GM18511 (cell line): Measurements from ENCODE around the gene SNX3.

Experiments
- ATAC-seq: cut with Tn5 transposase; IDR thresholded peaks from one replicate; pipeline ENCODE4 v1.9.1; 2021; ENCODE audit warnings: mild to moderate bottlenecking, moderate library complexity; ENCODE audit not compliant: unreplicated experiment

SNX3 gene

GRCh38 chr6:108171291-108171917, 89.4 kb downstream of the SNX3 start:
- no peak for ATAC-seq

GRCh38 chr6:108170332-108171290, 90.2 kb downstream of the SNX3 start:
- no peak for ATAC-seq

GRCh38 chr6:108169464-108170331, 91.1 kb downstream of the SNX3 start:
- ATAC-seq, result no peak

DNA sequence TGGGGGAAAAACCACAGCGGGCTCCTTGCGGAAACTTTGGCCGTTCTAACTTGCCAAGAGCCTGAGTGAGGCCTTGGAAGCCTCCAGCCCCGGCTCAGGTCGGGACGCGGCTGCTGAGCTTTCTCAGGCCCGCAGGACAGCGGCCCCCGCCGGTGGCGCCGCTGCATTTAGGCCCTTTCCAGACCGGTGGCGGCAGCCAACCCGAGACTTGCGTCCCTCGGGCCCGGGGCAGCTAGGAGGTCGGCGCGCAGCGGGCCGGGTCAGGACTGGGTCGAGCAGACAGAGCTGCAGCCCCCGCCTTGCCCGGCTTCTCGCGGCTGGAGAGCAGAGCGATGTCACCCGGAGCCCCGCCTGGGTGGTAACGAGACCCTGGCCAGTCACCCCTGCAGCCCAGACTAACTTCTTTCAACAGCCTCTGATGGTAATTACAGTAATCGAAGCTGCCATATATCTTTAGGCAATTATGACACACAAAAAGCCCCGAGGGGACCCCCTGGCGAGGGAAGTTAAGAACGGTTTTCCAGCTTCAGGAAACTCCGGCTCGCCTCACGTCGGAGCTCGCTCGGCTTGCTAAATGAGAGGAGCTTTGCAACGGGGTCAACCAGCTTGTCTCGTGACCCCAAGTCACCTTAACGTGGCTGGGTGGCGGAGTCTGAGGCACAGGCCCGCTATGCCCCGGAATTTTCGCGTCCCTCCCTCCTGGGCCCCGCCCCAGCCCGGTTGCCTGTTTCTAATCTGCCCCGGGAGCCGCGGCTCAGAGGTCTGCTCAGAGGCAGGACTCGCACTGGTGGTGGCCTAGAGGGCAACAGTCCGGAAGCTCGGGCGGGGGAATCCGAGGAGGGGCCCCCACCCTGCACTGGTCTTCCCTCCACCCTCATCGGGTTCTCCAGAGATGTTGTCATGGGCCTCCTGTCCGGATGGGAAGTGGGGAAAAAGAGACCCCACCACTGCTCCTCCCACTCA, 92.1 kb downstream of the SNX3 start:
- ATAC-seq, result no peak

DNA sequence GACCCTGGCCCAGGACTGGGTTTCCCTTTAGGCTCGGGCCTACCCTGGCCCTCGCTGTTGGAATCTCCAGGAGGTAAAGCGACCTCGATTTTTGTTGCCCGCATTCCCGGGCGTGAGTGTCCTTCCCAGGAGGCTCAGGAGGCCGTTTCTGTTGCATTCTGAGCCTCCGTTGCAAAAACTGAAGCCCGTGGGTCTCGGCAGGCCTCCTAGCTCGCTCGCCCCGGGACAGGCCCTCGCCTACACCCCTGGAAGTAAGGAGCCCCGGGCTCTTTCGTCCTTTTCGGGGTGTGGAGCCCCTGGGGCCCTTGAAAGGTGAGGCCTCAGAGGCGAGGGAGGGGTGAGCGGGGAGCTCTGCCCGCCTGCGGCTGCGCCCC, 92.8 kb downstream of the SNX3 start:
- ATAC-seq, result no peak

DNA sequence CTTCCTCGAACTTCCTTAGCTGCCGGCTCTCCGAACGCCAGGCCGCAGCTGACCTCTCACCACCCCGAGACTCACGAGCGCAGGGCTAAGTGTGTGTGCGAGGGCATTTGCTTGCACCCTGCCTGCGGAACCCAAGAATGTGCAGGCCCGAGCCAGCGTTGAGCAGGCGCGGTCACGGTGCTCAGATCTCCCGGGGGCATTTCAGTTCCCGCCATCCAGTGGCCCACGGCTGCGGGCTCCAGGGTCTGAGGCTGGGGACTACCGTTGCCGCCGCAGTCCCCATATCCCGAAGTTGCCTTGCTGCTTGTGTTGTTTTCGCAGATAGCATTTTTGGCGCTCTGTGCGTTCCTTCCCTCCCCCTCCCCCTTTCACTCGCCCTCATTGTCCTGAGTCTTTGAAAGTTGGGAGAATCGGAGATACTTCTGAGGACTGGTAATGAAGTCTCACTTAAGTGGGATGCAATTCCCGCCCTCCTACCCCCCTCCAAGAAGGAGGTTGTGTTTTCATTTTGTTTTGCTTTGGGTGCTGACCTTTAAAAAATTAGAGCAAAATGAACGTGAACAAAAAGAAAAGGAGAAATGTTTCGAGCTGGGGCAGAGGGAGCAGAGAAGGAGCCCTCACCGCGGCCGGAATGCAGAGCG, 93.3 kb downstream of the SNX3 start:
- no peak for ATAC-seq

DNA sequence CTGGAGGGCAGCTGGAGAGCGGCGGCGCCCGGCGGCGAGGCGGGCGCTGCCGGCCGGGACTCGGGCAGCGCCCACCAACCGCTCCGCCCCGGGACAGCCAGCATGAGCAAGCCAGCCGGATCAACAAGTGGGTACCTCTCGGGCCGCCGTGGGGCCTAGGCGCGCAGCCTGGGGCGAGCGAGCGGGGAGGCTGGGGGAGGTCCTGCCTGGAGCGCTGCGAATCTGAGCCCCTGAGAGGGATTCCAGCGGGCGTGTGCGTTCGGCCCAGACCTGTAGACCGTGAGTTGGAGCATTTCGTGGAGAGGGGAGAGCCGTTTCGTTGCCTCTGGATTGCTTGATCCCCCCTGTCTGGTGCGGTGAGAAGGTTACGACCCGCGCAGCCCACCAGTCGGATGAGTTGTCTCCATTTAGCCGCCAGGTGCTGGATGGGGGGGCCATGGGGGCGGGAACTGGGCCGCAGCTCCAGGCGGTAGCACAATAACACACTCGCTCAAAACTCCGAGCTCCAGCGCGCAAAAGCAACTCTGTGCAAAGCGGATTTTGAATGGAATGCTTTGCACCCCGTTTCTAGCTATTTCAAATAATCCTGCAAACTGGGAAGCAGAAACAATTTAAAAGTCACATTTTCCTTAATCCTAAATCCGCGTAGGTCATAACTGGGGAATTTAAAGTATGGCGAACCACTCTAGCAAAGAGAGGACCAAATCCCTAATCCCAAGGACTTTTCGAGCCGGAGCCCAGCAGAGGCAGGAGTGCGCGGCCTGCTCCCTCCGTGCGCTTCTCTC, 94.0 kb downstream of the SNX3 start:
- ATAC-seq, result no peak

DNA sequence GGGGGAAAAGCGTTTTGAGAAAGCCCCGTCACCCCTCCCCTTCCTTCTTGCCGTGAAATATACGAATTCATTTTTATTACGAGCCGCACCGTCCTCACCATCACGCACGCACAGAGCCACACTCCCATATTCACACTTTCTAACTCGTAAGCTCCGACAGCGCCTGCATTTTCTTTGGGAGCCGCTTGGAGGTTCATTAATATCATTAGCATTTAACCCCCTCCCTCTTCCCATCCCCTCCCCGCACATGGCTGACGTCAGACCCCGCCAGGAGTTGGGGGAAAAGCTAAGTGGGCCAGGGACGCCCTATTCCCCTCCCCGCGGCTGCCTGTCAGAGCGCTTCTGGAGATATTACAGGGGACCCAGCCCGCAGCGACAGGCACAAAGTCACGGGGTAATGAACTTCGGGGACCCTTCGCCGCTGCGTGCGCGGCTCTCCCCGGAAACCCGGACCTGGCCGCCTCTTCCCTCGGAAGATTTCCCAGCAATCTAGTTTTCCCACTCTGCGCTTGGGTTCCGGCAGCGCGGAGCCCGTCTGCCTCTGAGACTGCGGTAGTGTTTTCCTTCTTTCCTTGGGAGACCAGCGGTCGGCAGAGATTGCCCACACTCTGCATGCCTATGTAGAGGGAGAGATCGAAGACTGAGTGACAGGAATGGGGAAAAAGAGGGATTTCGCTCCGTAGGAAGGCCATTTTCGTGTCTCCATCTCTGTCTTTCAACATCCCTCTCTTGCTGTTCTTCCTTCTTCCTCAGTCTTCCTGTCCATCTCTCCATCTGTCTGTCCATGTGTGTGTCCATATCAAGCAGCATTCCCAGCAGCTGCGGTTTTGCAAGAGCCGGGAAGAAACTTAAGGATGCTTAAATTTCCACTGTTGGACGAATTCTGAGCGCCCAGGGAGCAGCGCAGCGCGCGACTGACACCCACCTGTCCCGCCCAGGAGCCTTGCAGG, 94.9 kb downstream of the SNX3 start, which contains the start of gene NR2E1:
Gene NR2E1, plus strand, starts transcription at position 309 of the 950 bp plus-strand sequence. CDS start 744 bp downstream, outside the sequence.
- ATAC-seq, result no peak

DNA sequence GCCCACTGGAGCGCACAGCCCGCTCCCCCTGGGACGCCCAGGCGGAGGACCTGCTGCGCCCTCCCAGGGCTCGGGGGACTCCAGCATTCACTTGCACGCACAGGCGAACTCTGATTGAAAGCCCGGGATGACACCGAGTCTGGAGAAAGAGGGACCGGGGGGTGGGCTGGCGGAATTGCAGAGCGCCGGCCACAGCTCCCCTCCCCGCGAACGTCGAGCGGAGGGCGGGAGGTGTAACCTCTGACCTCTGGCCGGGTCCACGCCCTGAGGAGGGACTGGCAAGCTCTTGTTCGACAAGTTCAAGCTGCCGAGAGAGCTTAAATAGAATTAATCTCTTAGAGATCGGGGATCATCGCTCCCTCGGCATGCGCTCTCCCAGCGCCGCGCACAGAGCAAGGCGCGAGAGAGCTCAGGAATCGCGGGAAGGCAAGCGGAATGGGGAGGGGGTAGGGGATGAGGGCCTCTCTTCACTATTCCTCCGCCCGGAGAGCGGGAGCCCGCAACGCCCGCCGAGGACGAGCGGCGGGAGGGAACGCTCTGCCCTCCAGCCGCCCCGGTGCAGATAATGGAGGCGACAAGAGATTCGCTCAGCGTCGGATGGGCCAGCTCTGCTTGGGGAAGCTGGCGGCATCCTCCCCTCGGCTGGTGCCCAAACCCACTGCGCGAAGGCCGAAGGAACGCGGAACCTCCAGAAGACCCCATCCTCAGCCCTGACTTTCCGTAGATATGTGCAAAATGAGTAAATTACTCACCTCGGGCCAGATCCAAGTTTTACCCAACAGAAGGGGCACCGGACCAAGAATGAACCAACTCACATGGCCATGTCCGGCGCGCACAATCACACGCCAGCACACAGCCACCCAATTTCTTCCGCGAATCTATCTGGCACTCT, 95.8 kb downstream of the SNX3 start:
- no peak for ATAC-seq

DNA sequence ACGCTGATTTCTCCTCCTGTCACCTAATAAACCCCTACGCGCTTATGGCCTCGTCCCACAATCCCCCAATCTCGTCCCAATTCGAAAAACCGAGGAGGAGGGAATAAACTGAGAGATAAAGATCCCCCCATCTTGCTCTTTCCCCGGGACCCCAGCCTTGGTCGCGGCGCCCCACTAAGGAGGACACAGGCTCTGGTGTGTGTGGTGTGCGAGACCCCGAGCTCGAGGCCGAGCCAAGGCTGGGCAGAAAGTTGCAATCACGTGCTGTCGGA, 96.4 kb downstream of the SNX3 start:
- no peak for ATAC-seq

DNA sequence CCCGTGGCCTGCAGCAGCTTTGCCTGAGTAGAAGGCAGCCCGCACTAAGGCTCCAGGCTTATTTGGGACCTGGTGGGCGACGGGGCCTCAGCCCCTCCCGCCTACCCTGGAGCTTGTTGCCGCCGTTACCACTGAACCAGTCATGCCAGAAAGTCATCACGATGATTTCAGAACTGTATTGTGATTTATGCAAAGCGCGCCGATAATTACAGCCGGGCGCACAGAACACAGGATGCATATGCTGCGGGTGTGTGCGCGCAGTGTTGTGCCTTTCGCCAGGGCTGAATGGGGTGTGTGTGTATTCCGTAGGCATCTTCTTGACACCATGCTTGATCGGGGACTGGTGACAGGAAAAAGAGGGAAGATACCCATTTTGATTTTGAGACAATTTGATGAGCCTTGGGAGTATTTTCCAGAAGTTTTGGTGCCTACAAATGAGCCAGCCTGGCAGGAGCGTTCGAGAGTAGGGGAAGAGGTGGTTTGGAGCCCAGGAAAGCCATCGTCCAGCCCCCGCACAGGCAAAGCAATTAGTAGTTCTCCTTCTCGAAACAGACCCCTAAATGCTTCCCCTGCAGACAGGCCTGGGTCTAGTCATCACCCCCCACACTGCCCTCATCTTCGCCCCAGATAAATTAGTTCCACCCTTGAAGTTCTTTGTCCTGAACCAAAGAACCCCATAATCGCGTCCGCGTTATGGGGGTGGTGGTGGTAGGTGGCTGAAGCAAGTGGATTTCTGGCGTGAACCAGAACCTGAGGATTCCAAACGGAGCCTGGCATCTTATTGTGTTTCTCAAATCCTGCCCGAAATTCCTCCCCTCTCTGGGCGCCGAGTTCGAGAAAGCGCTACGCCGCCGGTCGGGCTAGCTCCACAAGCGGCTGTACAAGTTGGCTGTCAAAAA, 96.9 kb downstream of the SNX3 start:
- no peak for ATAC-seq

GRCh38 chr6:108163267-108163643, 97.6 kb downstream of the SNX3 start:
- ATAC-seq, result no peak

DNA sequence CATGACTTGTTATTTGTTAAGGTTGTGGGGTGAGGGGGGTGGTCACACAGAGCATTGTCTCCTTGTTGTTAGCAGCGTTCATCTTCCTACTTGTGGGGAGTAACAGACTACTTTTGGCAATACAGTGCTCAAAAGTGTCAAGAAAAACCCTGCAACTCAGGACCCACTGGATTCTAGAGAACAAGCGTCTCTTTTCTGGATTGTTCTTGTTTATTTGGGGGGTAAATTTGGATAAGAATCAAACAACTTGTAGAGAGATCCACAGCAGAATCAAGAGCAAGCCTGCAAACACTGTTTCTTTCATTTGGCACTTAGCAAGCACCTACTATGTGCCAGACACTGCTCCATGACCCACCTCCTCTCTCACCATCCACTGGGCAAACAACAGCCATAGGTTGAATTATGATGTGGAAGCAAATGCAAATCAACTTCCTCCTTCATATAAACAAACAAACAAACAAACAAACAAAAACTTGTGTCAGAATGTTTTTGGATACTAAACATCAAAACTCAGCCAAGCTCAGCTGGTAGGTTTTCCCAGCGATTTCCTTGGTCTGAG, 99.0 kb downstream of the SNX3 start:
- no peak for ATAC-seq
